SK-N-SH (cell line): ENCODE results near the gene PHC3.

Experiments used
- CTCF ChIP-seq: fragments of 200-600 bp; sonication (generic); IDR thresholded peaks from 2 replicates; pipeline ENCODE4 v1.6.1; 2017; ENCODE audit warnings: antibody characterized with exemption, mild to moderate bottlenecking, moderate library complexity
- EZH2phosphoT487 ChIP-seq: fragments of 200-600 bp; sonication (generic); IDR thresholded peaks from 2 replicates; pipeline ENCODE4 v1.6.1; 2017; ENCODE audit warnings: low read depth, mixed run types, mild to moderate bottlenecking, antibody characterized with exemption, moderate library complexity, borderline replicate concordance
- FOXJ3 ChIP-seq: sonication (generic); formaldehyde crosslinking; IDR thresholded peaks from 2 replicates; pipeline ENCODE4 v1.5.1; 2020; ENCODE audit warnings: mild to moderate bottlenecking, missing genetic modification reagents
- GABPA ChIP-seq: IDR thresholded peaks from 2 replicates; pipeline ENCODE4 v1.4.0; 2012; ENCODE audit warnings: low read depth, mild to moderate bottlenecking
- SMC3 ChIP-seq: IDR thresholded peaks from 2 replicates; pipeline ENCODE4 v1.6.1; 2012; ENCODE audit warnings: low read depth, low read length, improper control_type of control experiment

- no peak for TF ChIP-seq CTCF
- no peak for TF ChIP-seq EZH2phosphoT487
- no peak for TF ChIP-seq GABPA
- TF ChIP-seq SMC3, result no peak
- no peak for TF ChIP-seq FOXJ3 (CRISPR knock-in tag)
Measured at GRCh38 chr3:170164717-170165116, 16.8 kb downstream of the PHC3 start.
